Breast epithelium (tissue), 3 donors: ENCODE measurements around the gene ZNF83.

Source experiments
- POLR2A ChIP-seq: fragments of 450-650 bp; IDR thresholded peaks from one replicate; pipeline ENCODE4 v1.6.1; 2016; ENCODE audit warnings: antibody characterized with exemption, mild to moderate bottlenecking, moderate library complexity
- POLR2AphosphoS5 ChIP-seq, 3 donors: sonication (generic); formaldehyde crosslinking; IDR thresholded peaks; one replicate each; pipeline ENCODE4 v1.6.1; 2017; ENCODE audit warnings: antibody characterized with exemption in 3 of 3
- TF ChIP-seq, protein P1 (sequence below), 3 donors: fragments of 450-650 bp; IDR thresholded peaks; one replicate each; pipeline ENCODE4 v1.5.1; 2016 to 2017; ENCODE audit warnings: antibody characterized with exemption in 3 of 3, mild to moderate bottlenecking in 3 of 3, moderate library complexity in 3 of 3

DNA sequence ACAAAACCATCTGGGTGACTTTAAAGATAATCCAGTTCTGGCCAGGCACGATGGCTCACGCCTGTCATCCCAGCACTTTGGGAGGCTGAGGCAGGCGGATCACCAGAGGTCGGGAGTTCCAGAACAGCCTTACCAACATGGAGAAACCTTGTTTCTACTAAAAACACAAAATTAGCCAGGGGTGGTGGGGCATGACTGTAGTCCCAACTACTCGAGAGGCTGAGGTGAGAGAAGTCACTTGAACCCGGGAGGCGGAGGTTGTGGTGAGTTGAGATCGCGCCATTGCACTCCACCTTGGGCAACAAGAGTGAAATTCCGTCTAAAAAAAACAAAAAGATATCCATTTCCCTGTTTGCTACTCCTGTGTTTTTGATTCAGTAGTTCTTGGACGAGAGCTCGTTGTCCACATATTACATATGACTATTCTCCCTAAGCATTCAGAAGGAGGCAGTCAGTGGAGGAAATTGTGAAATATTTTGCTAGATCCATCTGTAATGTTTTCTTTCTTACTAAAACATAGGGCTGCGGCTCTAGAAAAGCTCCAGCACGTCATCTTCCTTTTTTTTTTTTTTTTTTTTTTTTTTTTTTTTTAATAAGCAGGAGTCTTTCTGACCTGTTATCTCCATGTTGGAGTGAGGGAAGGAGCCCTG, 34.5 kb downstream of the ZNF83 start:
- TF ChIP-seq, protein P1, sequence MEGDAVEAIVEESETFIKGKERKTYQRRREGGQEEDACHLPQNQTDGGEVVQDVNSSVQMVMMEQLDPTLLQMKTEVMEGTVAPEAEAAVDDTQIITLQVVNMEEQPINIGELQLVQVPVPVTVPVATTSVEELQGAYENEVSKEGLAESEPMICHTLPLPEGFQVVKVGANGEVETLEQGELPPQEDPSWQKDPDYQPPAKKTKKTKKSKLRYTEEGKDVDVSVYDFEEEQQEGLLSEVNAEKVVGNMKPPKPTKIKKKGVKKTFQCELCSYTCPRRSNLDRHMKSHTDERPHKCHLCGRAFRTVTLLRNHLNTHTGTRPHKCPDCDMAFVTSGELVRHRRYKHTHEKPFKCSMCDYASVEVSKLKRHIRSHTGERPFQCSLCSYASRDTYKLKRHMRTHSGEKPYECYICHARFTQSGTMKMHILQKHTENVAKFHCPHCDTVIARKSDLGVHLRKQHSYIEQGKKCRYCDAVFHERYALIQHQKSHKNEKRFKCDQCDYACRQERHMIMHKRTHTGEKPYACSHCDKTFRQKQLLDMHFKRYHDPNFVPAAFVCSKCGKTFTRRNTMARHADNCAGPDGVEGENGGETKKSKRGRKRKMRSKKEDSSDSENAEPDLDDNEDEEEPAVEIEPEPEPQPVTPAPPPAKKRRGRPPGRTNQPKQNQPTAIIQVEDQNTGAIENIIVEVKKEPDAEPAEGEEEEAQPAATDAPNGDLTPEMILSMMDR (IDR thresholded peaks at IDR 0.05): no peak
- TF ChIP-seq POLR2A (no peak), POLR2AphosphoS5 (IDR thresholded peaks at IDR 0.05) (no peak)
